ENCODE results near the gene KCNJ18. TPM values are rescaled to one million over a fixed set of nuclear protein-coding genes. Genes with fewer than 3 reads are reported as not detected.
"Not testable (repeated sequence)": the region's sequence is repeated elsewhere in the genome, so short reads cannot be mapped to it uniquely, and the experiment has no call there.

The KCNJ18 gene
- total and polyA plus RNA-seq, 5 donors, result not detected

DNA sequence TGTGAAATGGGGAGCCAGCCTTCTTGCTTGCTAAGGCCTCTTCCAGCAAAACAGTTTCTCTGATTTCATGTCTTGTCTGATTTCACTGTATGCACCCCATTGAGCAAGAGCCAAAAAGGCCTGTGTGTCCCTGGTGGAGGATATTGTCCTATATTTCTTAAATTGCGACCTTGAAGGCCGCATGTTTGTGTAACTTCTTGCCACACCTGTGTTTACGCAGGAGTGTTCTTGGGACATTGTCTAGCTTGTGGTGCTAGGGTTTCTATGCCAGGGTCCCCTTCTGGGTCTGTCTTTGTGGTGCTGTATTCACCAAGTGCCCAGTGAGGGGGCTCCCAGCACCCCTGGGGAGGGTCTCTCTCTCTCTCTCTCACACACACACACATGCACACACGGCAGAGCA, 6.8 kb downstream of the KCNJ18 start:
- H3K9me3 ChIP-seq (ENCODE audit: control insufficient read depth, low read length); H3K27me3 ChIP-seq (ENCODE audit: control insufficient read depth, insufficient read depth); H3K27ac ChIP-seq (ENCODE audit: low read length); H3K4me1 ChIP-seq (ENCODE audit: control insufficient read depth, insufficient read depth, low read length); intact Hi-C loops (cut with DNase I); ATAC-seq; H3K4me3 ChIP-seq (ENCODE audit: low read length): not testable (repeated sequence)
- DNase-seq, result peak in 1 of 3 donors; percentile 2
- 79% methylated on average over 4 of the region's 4 CpGs for WGBS

DNA sequence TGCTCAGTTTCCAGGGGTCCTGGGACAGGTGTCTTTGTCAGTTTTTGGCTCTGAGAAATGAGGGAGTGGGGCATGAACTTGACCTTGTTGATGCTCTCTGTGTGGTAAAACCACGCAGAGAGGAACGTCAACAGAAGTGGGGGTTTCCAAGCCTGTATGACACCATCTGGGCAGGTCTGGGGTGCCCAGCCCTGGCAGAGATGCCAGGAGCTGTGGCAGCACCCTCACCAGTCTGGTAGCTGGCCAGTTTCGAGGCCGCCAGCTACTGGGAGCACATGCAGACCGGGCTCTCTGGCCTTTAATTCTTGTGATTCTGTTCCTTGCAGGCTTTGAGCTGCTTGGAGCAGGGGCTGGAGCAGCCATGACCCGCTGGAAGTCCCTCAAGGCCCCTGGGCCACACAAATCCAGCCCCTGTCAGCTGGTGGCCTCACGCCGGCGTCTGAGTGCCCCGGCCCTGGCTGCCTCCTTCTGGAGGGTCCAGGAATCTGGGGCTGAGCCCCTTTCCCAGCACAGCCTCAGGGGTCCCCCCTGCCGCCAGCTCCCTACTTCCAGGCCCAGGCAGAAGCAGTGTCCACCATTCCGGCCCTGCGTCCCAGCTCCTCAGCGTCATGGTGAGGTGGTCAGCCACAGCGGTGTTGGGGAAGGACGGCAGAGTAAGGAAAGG, 7.4 kb downstream of the KCNJ18 start:
- H3K9me3 ChIP-seq (ENCODE audit: control insufficient read depth, low read length); intact Hi-C loops (cut with DNase I); ATAC-seq; H3K27me3 ChIP-seq (ENCODE audit: control insufficient read depth, insufficient read depth); H3K4me1 ChIP-seq (ENCODE audit: control insufficient read depth, insufficient read depth, low read length); H3K4me3 ChIP-seq (ENCODE audit: low read length); H3K27ac ChIP-seq (ENCODE audit: low read length): not testable (repeated sequence)
- DNase-seq, result peak in 1 of 3 donors; percentile 22
- WGBS, result 77% methylated on average over 16 of the region's 16 CpGs

DNA sequence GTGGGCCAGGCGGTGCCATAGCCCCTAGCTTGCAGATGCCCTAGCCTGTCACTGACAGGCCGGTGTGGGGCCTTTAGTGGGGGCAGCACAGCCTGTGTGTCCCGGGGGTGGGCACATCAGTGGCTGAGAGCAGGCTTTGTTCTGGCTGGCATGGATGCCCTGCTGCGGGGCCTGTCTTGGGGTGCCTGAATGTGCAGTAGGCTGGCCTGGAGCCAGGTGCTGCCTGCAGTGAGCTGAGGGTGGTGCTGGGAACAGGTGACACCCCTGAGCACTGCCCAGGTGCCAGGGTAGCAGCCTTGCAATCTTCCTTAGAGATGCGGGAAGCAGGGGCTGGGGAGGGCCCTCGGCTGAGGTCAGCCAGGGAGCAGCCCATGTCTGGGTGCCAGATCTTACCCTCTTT, 8.8 kb downstream of the KCNJ18 start:
- ATAC-seq, result peak in 1 of 2 donors; percentile 2

DNA sequence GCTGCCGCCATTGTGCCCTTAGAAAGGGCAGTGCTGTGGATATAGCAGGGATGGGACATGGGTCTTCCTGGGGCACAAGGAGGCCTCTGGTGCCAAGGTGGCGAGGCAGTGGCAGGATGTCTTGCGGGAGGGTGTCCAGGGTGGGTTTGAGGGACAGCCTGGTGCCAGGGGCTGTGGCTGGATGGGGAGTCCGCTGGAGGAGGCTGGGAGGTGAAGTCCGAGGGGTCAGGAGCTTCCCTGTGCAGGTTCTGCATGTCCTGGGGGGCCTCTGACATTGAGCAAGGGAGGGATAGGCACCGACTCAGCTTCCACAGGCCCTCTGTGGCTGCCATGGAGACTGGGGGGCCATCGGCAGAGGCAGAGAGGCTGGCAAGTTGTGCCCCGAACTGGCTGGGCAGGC, 9.7 kb downstream of the KCNJ18 start:
- intact Hi-C loops (cut with DNase I); H3K4me3 ChIP-seq (ENCODE audit: low read length); ATAC-seq; H3K27me3 ChIP-seq (ENCODE audit: control insufficient read depth, insufficient read depth); H3K9me3 ChIP-seq (ENCODE audit: control insufficient read depth, low read length); H3K27ac ChIP-seq (ENCODE audit: low read length); H3K4me1 ChIP-seq (ENCODE audit: control insufficient read depth, insufficient read depth, low read length): not testable (repeated sequence)
- WGBS, result 71% methylated on average over 8 of the region's 8 CpGs
- peak in 1 of 3 donors; percentile 10 for DNase-seq

More for the DNA sequence above, 8.8 kb downstream of the KCNJ18 start:
- H3K27ac ChIP-seq (ENCODE audit: low read length); H3K27me3 ChIP-seq (ENCODE audit: control insufficient read depth, insufficient read depth); H3K4me1 ChIP-seq (ENCODE audit: control insufficient read depth, insufficient read depth, low read length); H3K4me3 ChIP-seq (ENCODE audit: low read length); H3K9me3 ChIP-seq (ENCODE audit: control insufficient read depth, low read length); intact Hi-C loops (cut with DNase I): not testable (repeated sequence)
- DNase-seq, result peak in 1 of 3 donors; percentile 21
- 78% methylated on average over 6 of the region's 6 CpGs for WGBS

DNA sequence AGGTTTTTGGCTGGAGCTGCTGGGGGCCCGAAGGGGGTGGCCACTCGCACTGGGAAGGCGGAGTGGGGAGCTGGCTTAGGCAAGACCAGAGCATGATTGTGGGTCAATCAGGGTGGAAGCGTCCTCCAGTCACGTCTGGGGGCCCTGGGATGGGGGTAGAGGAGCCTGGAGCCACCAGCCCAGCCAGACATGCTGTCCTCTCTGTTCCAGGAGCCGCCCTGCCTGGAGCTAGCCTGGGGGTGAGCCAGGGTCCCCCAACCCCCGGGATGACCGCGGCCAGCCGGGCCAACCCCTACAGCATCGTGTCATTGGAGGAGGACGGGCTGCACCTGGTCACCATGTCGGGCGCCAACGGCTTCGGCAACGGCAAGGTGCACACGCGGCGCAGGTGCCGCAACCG, 10.2 kb downstream of the KCNJ18 start:
- ATAC-seq; H3K9me3 ChIP-seq (ENCODE audit: control insufficient read depth, low read length); H3K4me3 ChIP-seq (ENCODE audit: low read length); H3K27ac ChIP-seq (ENCODE audit: low read length); intact Hi-C loops (cut with DNase I); H3K4me1 ChIP-seq (ENCODE audit: control insufficient read depth, insufficient read depth, low read length); H3K27me3 ChIP-seq (ENCODE audit: control insufficient read depth, insufficient read depth): not testable (repeated sequence)
- peak in 1 of 3 donors; percentile 5 for DNase-seq
- 90% methylated on average over 22 of the region's 22 CpGs for WGBS

DNA sequence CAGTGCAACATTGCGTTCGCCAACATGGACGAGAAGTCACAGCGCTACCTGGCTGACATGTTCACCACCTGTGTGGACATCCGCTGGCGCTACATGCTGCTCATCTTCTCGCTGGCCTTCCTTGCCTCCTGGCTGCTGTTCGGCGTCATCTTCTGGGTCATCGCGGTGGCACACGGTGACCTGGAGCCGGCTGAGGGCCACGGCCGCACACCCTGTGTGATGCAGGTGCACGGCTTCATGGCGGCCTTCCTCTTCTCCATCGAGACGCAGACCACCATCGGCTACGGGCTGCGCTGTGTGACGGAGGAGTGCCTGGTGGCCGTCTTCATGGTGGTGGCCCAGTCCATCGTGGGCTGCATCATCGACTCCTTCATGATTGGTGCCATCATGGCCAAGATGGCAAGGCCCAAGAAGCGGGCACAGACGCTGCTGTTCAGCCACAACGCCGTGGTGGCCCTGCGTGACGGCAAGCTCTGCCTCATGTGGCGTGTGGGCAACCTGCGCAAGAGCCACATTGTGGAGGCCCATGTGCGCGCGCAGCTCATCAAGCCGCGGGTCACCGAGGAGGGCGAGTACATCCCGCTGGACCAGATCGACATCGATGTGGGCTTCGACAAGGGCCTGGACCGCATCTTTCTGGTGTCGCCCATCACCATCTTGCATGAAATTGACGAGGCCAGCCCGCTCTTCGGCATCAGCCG, 10.8 kb downstream of the KCNJ18 start:
- intact Hi-C loops (cut with DNase I); H3K4me1 ChIP-seq (ENCODE audit: control insufficient read depth, insufficient read depth, low read length); H3K27me3 ChIP-seq (ENCODE audit: control insufficient read depth, insufficient read depth); H3K9me3 ChIP-seq (ENCODE audit: control insufficient read depth, low read length); H3K4me3 ChIP-seq (ENCODE audit: low read length); ATAC-seq; H3K27ac ChIP-seq (ENCODE audit: low read length): not testable (repeated sequence)
- WGBS, result 85% methylated on average over 49 of the region's 51 CpGs
- peak in 1 of 3 donors; percentile 6 for DNase-seq

DNA sequence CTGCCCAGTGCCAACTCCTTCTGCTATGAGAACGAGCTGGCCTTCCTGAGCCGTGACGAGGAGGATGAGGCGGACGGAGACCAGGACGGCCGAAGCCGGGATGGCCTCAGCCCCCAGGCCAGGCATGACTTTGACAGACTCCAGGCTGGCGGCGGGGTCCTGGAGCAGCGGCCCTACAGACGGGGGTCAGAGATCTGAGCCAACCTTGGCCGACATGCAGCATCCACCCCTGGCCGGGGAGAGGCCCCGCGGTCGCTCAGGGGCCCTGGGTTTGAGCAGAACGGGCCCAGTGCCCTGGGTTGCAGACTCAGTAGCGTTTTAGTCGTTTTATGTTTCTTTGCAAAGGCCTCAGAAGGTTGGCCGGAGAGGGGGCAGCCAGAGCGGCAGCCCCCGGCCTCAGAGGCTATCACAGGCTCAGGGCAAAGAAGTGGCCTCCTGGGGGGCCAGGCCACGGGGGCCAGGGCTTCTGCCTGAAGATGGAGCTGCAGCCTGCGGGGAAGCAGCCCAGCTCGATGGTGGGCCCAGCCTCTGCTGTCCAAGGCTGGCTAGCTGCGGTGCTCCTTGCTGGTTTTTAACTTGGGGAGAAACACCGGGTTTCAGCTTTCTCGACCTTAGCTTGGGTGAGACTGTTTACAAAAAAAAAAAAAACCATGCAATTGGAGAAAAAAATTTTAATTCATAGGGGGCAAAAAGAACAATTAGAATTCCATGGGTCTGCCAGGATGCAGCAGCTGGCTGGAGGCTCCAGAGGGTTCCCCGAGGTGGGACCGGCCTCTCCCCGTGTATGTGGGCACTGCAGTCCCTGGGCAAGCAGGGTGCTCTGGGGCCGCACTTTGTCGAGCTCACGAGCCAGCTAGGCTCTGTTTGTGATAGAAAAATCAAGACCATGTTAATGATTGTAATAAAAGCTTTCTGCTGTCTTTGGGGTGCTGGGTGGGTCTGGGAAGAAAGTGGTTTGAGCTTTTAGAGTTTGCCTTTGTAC, 11.9 kb downstream of the KCNJ18 start:
- 82% methylated on average over 35 of the region's 35 CpGs for WGBS
- H3K4me1 ChIP-seq (ENCODE audit: control insufficient read depth, insufficient read depth, low read length); H3K27me3 ChIP-seq (ENCODE audit: control insufficient read depth, insufficient read depth); H3K4me3 ChIP-seq (ENCODE audit: low read length); H3K9me3 ChIP-seq (ENCODE audit: control insufficient read depth, low read length); H3K27ac ChIP-seq (ENCODE audit: low read length); intact Hi-C loops (cut with DNase I); ATAC-seq: not testable (repeated sequence)
- peak in 1 of 3 donors; percentile 28 for DNase-seq

DNA sequence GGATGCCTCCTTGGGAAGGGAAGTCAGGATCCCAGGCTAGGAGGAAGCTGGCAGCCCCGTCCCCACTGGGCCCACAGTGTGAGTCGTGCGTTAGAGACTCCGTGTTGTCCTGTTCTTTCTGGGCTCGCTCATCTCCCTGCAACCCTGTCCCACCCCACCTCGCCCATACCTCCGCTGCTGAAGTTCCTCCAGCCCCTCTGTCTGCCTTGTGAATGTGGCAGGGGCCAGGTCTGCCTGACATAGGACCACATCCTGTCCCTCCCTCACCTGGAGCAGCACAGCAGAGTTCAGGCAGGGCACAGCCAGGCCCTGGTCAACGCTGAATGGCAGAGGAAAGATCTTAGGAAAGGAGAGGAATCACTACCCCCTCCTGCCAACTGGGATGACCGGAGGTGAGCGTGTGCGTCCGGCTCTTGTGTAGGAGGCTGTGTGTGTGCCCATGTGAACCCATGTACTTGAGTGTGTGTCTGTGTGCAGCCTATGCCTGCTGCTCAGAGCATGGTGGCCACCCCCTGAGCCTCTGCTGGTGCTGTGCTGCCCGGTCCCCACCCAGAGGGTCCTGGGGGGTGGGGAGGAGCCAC, 12.8 kb downstream of the KCNJ18 start:
- Histone ChIP-seq H3K27ac (ENCODE audit: low read length) (no peak overlapping the region), H3K9me3 (ENCODE audit: control insufficient read depth, low read length) (no peaks in the 10 kb centered on the region), H3K4me3 (ENCODE audit: low read length) (no peak overlapping the region), H3K27me3 (ENCODE audit: control insufficient read depth, insufficient read depth) (no peaks in the 10 kb centered on the region), H3K4me1 (ENCODE audit: control insufficient read depth, insufficient read depth, low read length) (no peaks in the 10 kb centered on the region)
- WGBS, result 70% methylated on average over 13 of the region's 13 CpGs
- ATAC-seq, result no peak
- peak in 1 of 3 donors; percentile 34 for DNase-seq
- intact Hi-C loops (cut with DNase I), result no loop called here

DNA sequence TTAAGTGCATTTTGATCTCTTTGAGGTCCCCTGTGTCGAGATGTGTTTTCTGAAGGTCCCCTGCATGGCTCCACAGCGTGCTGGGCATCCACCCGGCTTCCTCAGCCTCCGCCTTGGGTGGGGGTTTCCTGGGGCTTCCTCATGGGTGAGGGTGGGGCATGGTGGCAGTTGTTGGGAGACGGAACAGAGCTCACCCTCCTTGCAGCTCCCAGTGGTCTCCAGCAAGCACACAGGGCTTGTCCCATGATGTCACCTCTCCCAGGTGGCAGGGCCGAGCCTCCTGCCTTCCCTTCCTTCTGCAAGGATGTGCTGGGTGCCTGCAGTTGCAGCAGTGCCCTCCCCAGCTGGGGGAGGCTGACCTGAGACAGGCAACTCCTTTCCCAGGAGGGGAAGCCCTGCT, 13.4 kb downstream of the KCNJ18 start:
- H3K27me3 ChIP-seq (ENCODE audit: control insufficient read depth, insufficient read depth); intact Hi-C loops (cut with DNase I); H3K27ac ChIP-seq (ENCODE audit: low read length); H3K9me3 ChIP-seq (ENCODE audit: control insufficient read depth, low read length); ATAC-seq; H3K4me3 ChIP-seq (ENCODE audit: low read length); H3K4me1 ChIP-seq (ENCODE audit: control insufficient read depth, insufficient read depth, low read length): not testable (repeated sequence)
- peak in 1 of 3 donors; percentile 29 for DNase-seq
- 71% methylated on average over 6 of the region's 6 CpGs for WGBS

DNA sequence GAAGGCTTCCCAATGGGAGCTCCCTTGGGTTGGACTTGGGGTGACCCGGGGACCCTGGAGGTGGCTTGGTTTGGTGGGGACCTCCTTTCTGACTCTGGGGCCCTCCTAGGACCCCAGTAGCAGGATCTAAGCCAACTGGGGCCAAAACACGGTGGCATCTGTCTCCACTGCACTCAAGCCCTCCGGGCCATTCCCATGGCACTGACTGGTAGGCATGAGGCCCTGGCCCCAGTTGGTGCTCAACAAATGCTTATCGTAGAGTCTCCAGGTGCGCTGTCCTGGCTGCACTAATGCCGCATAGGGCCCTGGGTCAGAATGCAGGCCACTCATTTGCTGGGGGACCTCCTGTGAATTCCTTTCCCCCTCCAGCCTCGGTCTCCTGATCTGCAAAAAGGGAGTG, 14.2 kb downstream of the KCNJ18 start:
- 87% methylated on average over 7 of the region's 7 CpGs for WGBS
- ATAC-seq; H3K9me3 ChIP-seq (ENCODE audit: control insufficient read depth, low read length); DNase-seq; H3K4me3 ChIP-seq (ENCODE audit: low read length); H3K4me1 ChIP-seq (ENCODE audit: control insufficient read depth, insufficient read depth, low read length); H3K27me3 ChIP-seq (ENCODE audit: control insufficient read depth, insufficient read depth); intact Hi-C loops (cut with DNase I); H3K27ac ChIP-seq (ENCODE audit: low read length): not testable (repeated sequence)

Data from right cardiac atrium (tissue), 5 donors.